Measurements from ENCODE around the gene BTNL9. TPM values are rescaled to one million over a fixed set of nuclear protein-coding genes. Genes with fewer than 3 reads are reported as not detected.

The BTNL9 gene
- total RNA-seq, 1 experiment from 2014 or later, result 0.96 TPM

DNA sequence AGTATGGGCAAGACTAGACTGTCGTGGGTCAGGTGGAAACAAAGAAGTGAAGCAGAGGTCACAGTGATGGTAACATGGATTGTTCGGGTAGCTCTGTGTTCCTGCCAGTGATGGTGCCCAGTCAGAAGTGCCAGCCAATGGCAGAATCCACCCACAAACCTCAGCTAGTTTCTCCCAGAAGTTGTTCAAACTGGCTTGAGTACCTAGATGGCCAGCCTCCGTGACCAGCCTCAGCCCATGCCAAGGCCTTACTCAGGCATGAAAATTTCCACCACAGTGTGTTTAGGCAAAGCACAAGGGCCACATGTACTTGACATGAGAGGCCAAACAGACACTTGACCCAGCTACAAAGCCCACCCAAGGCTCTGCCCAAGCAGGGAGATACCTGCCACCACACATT is 19.4 kb upstream of the BTNL9 start:
- H3K79me2 ChIP-seq (ENCODE audit: insufficient read depth, low read length), result no peaks in the 10 kb centered on the region
- no peak overlapping the region for H3K18ac ChIP-seq (ENCODE audit: insufficient read length, low read depth, low read length)
- H2BK12ac ChIP-seq (ENCODE audit: insufficient read length, low read depth, low read length), result no peak overlapping the region
- no peaks in the 10 kb centered on the region for H3K23me2 ChIP-seq (ENCODE audit: insufficient read length, low read depth, low read length, poor library complexity, severe bottlenecking)
- H2AK5ac ChIP-seq (ENCODE audit: insufficient read length, low read length), result no peak overlapping the region
- no peak overlapping the region for H4K91ac ChIP-seq (ENCODE audit: insufficient read length, low read depth, low read length)
- no peaks in the 10 kb centered on the region for H3K79me1 ChIP-seq (ENCODE audit: insufficient read depth, low read depth, low read length, poor library complexity, severe bottlenecking)
- no peaks in the 10 kb centered on the region for H3K9me3 ChIP-seq (ENCODE audit: control insufficient read depth, low read depth, low read length)
- no peak overlapping the region for H3K9ac ChIP-seq (ENCODE audit: extremely low read depth, insufficient read length, low read length)
- no peaks in the 10 kb centered on the region for H3K4me1 ChIP-seq (ENCODE audit: insufficient read depth, low read length)
- H2BK5ac ChIP-seq (ENCODE audit: insufficient read length, low read length), result no peak overlapping the region
- TF ChIP-seq, protein P1, sequence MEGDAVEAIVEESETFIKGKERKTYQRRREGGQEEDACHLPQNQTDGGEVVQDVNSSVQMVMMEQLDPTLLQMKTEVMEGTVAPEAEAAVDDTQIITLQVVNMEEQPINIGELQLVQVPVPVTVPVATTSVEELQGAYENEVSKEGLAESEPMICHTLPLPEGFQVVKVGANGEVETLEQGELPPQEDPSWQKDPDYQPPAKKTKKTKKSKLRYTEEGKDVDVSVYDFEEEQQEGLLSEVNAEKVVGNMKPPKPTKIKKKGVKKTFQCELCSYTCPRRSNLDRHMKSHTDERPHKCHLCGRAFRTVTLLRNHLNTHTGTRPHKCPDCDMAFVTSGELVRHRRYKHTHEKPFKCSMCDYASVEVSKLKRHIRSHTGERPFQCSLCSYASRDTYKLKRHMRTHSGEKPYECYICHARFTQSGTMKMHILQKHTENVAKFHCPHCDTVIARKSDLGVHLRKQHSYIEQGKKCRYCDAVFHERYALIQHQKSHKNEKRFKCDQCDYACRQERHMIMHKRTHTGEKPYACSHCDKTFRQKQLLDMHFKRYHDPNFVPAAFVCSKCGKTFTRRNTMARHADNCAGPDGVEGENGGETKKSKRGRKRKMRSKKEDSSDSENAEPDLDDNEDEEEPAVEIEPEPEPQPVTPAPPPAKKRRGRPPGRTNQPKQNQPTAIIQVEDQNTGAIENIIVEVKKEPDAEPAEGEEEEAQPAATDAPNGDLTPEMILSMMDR (conservative IDR thresholded peaks at IDR 0.05), result no peak
- no CpG with 5 or more reads among the region's 3 CpGs for WGBS (ENCODE audit: extremely low coverage, insufficient read length, low lambda C conversion rate)
- H2BK20ac ChIP-seq (ENCODE audit: low read depth, low read length, poor library complexity, severe bottlenecking), result no peak overlapping the region
- no peak overlapping the region for H3K27ac Mint-ChIP-seq
- H3K4ac ChIP-seq (ENCODE audit: low read depth, low read length), result no peak overlapping the region
- no peaks in the 10 kb centered on the region for H3K4me1 Mint-ChIP-seq
- no peak overlapping the region for H3K4me3 Mint-ChIP-seq
- H3K36me3 Mint-ChIP-seq (ENCODE audit: insufficient read depth in 1 of 3, low read depth in 3 of 3), result peaks cover 0 to 5% (median 0%) of the 10 kb centered on the region in 3 experiments; a peak in 1 of 7 replicates
- H3K9me3 Mint-ChIP-seq, result peaks cover 12 to 27% of the 10 kb centered on the region in 2 experiments
- H3T11ph ChIP-seq (ENCODE audit: low read length), result no peak overlapping the region
- no peak overlapping the region for H3K56ac ChIP-seq (ENCODE audit: insufficient read length, low read depth, low read length)
- no peak overlapping the region for H3K27ac ChIP-seq (ENCODE audit: insufficient read length, low read depth, low read length)
- no peak overlapping the region for H2BK15ac ChIP-seq (ENCODE audit: low read depth, low read length)
- no peak overlapping the region for H2AFZ ChIP-seq (ENCODE audit: low read length)
- no peak overlapping the region for H4K5ac ChIP-seq (ENCODE audit: insufficient read length, low read depth, low read length)
- H3K4me2 ChIP-seq (ENCODE audit: insufficient read depth, insufficient read length, low read length), result no peak overlapping the region
- H3K23ac ChIP-seq (ENCODE audit: insufficient read length, low read depth, low read length), result no peak overlapping the region
- no peaks in the 10 kb centered on the region for H4K20me1 ChIP-seq (ENCODE audit: control insufficient read depth, insufficient read depth, insufficient read length)
- no peak overlapping the region for H4K8ac ChIP-seq (replicated peaks; ENCODE audit: insufficient read length, low read depth, low read length)
- no peaks in the 10 kb centered on the region for H3K27me3 ChIP-seq (ENCODE audit: insufficient read depth, low read length)
- no peak for DNase-seq
- peaks cover 18% of the 10 kb centered on the region for H3K27me3 Mint-ChIP-seq (ENCODE audit: low read depth)
- H2BK120ac ChIP-seq (ENCODE audit: low read depth, low read length, poor library complexity, severe bottlenecking), result no peak overlapping the region
- no peak overlapping the region for H3K14ac ChIP-seq (ENCODE audit: insufficient read depth, low read length)
